Duodenal mucosa (tissue), 2 donors: ENCODE measurements around the gene TRMT61A.
"Not testable (repeated sequence)": the region's sequence is repeated elsewhere in the genome, so short reads cannot be mapped to it uniquely, and the experiment has no call there.

Experiments used
- H3K27ac ChIP-seq: one replicate; pipeline ENCODE4 v1.7.0; 2013; ENCODE audit warnings: low read depth, low read length
- H3K27me3 ChIP-seq, 2 donors: one replicate each; pipeline ENCODE4 v1.7.0; 2013; ENCODE audit warnings: low read length in 2 of 2, control low read depth in 1 of 2; ENCODE audit not compliant: insufficient read depth in 2 of 2, control insufficient read depth in 1 of 2
- H3K36me3 ChIP-seq, 2 donors: one replicate each; pipeline ENCODE4 v1.7.0; 2013; ENCODE audit warnings: low read length in 2 of 2, control low read depth in 1 of 2; ENCODE audit not compliant: insufficient read depth in 2 of 2, control insufficient read depth in 1 of 2
- H3K4me1 ChIP-seq, 2 donors: one replicate each; pipeline ENCODE4 v1.7.0; 2013; ENCODE audit warnings: low read length in 2 of 2, control low read depth in 1 of 2; ENCODE audit not compliant: insufficient read depth in 2 of 2, control insufficient read depth in 1 of 2
- H3K4me3 ChIP-seq, 2 donors: one replicate each; pipeline ENCODE4 v1.7.0; 2013; ENCODE audit warnings: low read length in 2 of 2, low read depth in 1 of 2
- H3K9ac ChIP-seq, 2 donors: one replicate each; pipeline ENCODE4 v1.7.0; 2013; ENCODE audit warnings: low read length in 2 of 2, low read depth in 1 of 2
- H3K9me3 ChIP-seq, 2 donors: one replicate each; pipeline ENCODE4 v1.7.0; 2013; ENCODE audit warnings: low read length in 2 of 2, control low read depth in 1 of 2; ENCODE audit not compliant: control insufficient read depth in 1 of 2

The TRMT61A gene

GRCh38 chr14:103522649-103523574 is 6.1 kb upstream of the TRMT61A start, which contains the start of gene CKB:
Gene CKB (minus strand): TSS chr14:103522830. CDS start chr14:103522493, 337 bp downstream.
- Histone ChIP-seq H3K4me3 (peak within 1 kb of the TSS; percentile 52 to 77), H3K36me3 (no peaks in the 10 kb centered on the region), H3K9me3 (no peaks in the 10 kb centered on the region), H3K27ac (peak within 1 kb of the TSS; percentile 3), H3K4me1 (peaks cover 32 to 39% of the 10 kb centered on the region in 2 donors), H3K27me3 (no peaks in the 10 kb centered on the region), H3K9ac (peak within 1 kb of the TSS in 1 of 2 donors; percentile 33)

GRCh38 chr14:103523575-103523954 is 5.4 kb upstream of the TRMT61A start:
- no peaks in the 10 kb centered on the region for H3K9me3 ChIP-seq
- H3K27ac ChIP-seq = no peak overlapping the region
- H3K27me3 ChIP-seq = no peaks in the 10 kb centered on the region
- no peaks in the 10 kb centered on the region for H3K36me3 ChIP-seq
- no peak overlapping the region for H3K9ac ChIP-seq
- H3K4me1 ChIP-seq = peaks cover 31 to 39% of the 10 kb centered on the region in 2 donors
- H3K4me3 ChIP-seq = no peak overlapping the region

GRCh38 chr14:103524002-103524935 is 4.7 kb upstream of the TRMT61A start:
- H3K27ac ChIP-seq = no peak overlapping the region
- no peaks in the 10 kb centered on the region for H3K27me3 ChIP-seq
- no peaks in the 10 kb centered on the region for H3K9me3 ChIP-seq
- H3K36me3 ChIP-seq = no peaks in the 10 kb centered on the region
- H3K9ac ChIP-seq = no peak overlapping the region
- H3K4me1 ChIP-seq = peaks cover 29 to 34% of the 10 kb centered on the region in 2 donors
- no peak overlapping the region for H3K4me3 ChIP-seq

DNA sequence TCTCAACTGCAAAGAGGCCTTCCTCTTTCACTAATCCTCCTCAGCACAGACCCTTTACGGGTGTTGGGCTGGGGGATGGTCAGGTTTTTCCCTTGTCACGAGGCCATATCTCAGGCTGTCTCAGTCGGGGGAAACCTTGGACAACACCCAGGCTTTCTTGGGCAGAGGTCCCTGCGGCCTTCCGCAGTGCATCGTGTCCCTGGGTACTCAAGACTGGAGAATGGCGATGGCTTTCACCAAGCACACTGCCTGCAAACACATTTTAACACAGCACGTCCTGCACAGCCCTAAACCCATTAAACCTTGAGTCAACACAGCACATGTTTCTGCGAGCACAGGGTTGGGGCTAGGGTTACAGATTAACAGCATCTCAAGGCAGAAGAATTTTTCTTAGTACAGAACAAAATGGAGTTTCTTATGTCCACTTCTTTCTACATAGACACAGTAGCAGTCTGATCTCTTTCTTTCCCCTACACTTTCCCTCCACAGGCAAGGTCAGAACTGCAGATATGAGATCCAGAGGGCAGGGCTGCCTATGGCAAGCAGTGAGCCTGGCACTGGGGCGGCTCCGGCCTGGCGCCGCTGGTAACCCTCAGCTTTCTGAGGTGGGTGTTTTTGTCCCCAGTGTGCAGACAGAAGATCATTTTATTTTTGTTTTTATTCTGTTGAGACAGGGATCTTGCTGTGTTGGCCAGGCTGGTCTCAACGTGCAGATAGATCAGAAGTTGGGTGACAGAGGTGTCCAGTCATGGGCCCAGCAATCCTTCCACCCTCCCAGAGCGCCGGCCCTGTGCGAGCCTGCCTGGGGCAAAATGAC is 3.4 kb upstream of the TRMT61A start:
- H3K27me3 ChIP-seq, H3K36me3 ChIP-seq, H3K27ac ChIP-seq, H3K9me3 ChIP-seq, H3K9ac ChIP-seq, H3K4me3 ChIP-seq: not testable (repeated sequence)
- H3K4me1 ChIP-seq = peaks cover 35 to 39% of the 10 kb centered on the region in 2 donors

DNA sequence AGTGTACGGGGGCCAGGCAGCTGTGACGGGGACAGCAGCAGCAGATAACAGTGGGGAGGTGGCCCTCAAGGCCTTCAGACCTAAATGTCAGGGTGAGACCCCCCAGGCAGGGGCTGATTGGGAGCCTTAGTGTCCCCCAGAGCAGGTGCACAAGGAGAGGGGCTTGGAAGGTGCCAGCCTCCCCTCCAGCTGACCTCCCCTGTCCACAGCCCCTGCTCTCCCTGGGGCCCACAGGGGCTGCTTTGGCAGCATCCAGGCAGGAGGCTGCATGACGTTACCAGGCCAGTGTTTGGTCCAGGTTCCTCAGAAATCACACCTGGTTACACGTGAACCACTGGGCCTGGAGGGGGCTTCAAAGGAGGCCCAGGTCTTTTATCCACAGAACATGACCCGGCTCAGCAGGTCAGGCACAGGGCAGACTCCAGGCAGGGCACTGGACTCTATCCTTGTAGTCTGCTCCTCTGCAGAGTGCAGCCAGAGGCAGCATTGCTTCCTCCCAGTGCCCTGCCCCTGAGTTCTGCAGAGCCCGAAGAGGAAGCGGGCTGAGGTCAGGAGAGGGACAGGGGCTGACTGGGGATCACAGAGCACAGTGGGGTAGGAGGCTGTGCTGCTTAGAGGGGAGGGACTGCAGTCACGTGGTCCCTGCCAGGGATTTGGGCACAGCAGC is 2.6 kb upstream of the TRMT61A start:
- no peak overlapping the region for H3K27ac ChIP-seq
- H3K27me3 ChIP-seq = no peaks in the 10 kb centered on the region
- H3K4me3 ChIP-seq = no peak overlapping the region
- H3K36me3 ChIP-seq = peaks cover 0 to 4% of the 10 kb centered on the region in 2 donors
- H3K9ac ChIP-seq = no peak overlapping the region
- no peaks in the 10 kb centered on the region for H3K9me3 ChIP-seq
- H3K4me1 ChIP-seq = peaks cover 32 to 39% of the 10 kb centered on the region in 2 donors

DNA sequence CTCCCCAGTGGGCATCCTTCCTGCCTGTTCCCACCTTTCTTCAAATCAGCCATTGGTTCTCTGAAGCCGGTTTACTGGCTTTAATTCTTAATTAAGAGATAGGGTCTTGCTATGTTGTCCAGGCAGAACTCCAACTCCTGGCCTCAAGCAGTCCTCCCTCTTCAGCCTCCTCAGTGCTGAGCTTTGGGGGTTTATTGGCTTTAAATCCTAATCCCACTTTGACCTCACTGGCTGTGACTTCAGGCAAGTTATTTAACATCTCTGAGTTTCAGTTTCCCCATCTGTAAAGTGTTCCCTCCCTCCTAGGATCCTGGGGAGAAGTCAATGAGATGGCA is 2.1 kb upstream of the TRMT61A start:
- Histone ChIP-seq H3K9ac (no peak overlapping the region), H3K27ac (no peak overlapping the region), H3K27me3 (no peaks in the 10 kb centered on the region), H3K36me3 (peaks cover 0 to 4% of the 10 kb centered on the region in 2 donors), H3K9me3 (no peaks in the 10 kb centered on the region), H3K4me3 (no peak overlapping the region), H3K4me1 (peaks cover 32 to 39% of the 10 kb centered on the region in 2 donors)

- peak overlapping the region; percentile 74 to 94 for H3K9ac ChIP-seq
- no peak overlapping the region for H3K27ac ChIP-seq
- H3K36me3 ChIP-seq = peaks cover 0 to 7% of the 10 kb centered on the region in 2 donors
- peaks cover 37 to 39% of the 10 kb centered on the region in 2 donors for H3K4me1 ChIP-seq
- no peaks in the 10 kb centered on the region for H3K27me3 ChIP-seq
- peak overlapping the region; percentile 86 to 93 for H3K4me3 ChIP-seq
- no peaks in the 10 kb centered on the region for H3K9me3 ChIP-seq
These were observed 1.4 kb upstream of the TRMT61A start for GRCh38 chr14:103527408-103528145.

DNA sequence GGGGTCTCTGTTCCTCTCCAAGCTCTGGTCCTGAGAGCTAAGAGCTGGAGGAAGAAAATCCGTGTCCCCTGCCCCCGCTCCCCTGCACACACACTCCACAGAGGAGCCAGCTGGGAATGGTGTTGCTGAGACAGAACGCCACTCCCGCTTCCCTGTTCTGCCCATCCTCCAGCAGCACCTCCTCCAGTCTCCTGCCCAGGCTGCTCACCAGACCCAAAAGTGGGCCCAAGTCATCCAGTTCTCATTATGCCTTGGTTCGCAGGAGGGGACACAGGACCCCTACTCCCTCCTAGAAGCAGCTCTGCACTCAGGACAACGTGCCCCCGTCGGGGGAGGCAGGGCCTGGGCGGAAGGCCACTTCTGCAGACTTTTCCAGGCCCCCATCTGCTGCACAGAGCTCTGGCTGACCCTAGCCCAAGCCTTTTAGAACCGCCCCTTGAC is 830 bp upstream of the TRMT61A start:
- Histone ChIP-seq H3K9ac (peak overlapping the region; percentile 74 to 94), H3K36me3 (peaks cover 0 to 8% of the 10 kb centered on the region in 2 donors), H3K27me3 (no peaks in the 10 kb centered on the region), H3K27ac (peak overlapping the region; percentile 79), H3K4me1 (peaks cover 39% of the 10 kb centered on the region in 2 donors), H3K9me3 (no peaks in the 10 kb centered on the region), H3K4me3 (peak overlapping the region; percentile 86 to 93)
